Glomerular visceral epithelial cell (primary cell): Measurements from ENCODE around the gene SYT8.

Experiments used
- DNase-seq: peaks from one replicate; pipeline ENCODE4 v3.0.0-alpha.2; 2016; ENCODE audit errors: extremely low spot score

The SYT8 gene

GRCh38 chr11:1845095-1845429 is 10.3 kb downstream of the SYT8 start:
- DNase-seq: no peak

GRCh38 chr11:1845561-1846452 is 11.0 kb downstream of the SYT8 start:
- DNase-seq: no peak

GRCh38 chr11:1846453-1846932 is 11.7 kb downstream of the SYT8 start:
- no peak for DNase-seq

- no peak for DNase-seq
These were observed 12.4 kb downstream of the SYT8 start for GRCh38 chr11:1847006-1847735.

GRCh38 chr11:1847926-1848639 is 13.3 kb downstream of the SYT8 start:
- no peak for DNase-seq

- no peak for DNase-seq
These were observed 14.0 kb downstream of the SYT8 start for GRCh38 chr11:1848640-1849430.

- no peak for DNase-seq
These were observed 16.8 kb downstream of the SYT8 start for GRCh38 chr11:1851468-1852180.

GRCh38 chr11:1852271-1852876 is 17.6 kb downstream of the SYT8 start:
- DNase-seq: no peak

GRCh38 chr11:1852877-1853276 is 18.1 kb downstream of the SYT8 start, which contains the start of gene LSP1:
LSP1 (plus strand) TSS chr11:1853084; CDS start chr11:1853145, 61 bp downstream.
- no peak for DNase-seq

- no peak for DNase-seq
These were observed 18.8 kb downstream of the SYT8 start for GRCh38 chr11:1853376-1854131.

- DNase-seq: no peak
These were observed 19.6 kb downstream of the SYT8 start for GRCh38 chr11:1854132-1854948.

- no peak for DNase-seq
These were observed 20.4 kb downstream of the SYT8 start for GRCh38 chr11:1854949-1855885.

- DNase-seq: no peak
These were observed 21.1 kb downstream of the SYT8 start for GRCh38 chr11:1855886-1856265.

GRCh38 chr11:1856306-1857005 is 21.7 kb downstream of the SYT8 start:
- DNase-seq: no peak

- no peak for DNase-seq
These were observed 22.3 kb downstream of the SYT8 start for GRCh38 chr11:1857064-1857463.

GRCh38 chr11:1858154-1858553 is 23.4 kb downstream of the SYT8 start:
- no peak for DNase-seq

- no peak for DNase-seq
These were observed 23.8 kb downstream of the SYT8 start for GRCh38 chr11:1858576-1858975.
